DMS153 treated with DMSO at 0.1 percent for 48 hours (cell line): ENCODE results near the gene LMTK3.

Experiments used
- DNase-seq: peaks from one replicate; lab custom pipeline; 2025; ENCODE audit not compliant: unreplicated experiment; lab: John Stamatoyannopoulos, UW

Gene LMTK3

GRCh38 chr19:48450441-48450840 lies 61.2 kb downstream of the LMTK3 start:
- no peak for DNase-seq

DNA sequence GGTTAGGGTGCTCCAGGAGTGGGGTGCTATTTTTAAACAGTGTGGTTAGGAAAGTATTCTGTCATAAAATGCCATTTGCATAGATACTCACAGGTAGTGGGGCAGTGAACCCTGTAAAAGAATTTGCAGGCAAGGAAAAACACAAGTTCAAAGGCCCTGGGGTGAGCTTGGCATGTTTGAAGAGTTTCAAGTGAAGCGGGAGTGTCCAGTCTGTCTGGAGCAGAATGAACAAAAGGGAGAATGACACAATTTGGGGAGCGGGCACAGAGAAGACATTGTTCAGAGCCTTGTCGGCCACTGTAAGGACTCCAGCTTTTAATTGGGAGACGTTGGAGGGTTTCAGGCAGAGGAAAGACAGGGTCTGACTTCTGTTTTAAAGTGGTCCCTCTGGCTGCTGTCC lies 63.1 kb downstream of the LMTK3 start:
- DNase-seq, result no peak

DNA sequence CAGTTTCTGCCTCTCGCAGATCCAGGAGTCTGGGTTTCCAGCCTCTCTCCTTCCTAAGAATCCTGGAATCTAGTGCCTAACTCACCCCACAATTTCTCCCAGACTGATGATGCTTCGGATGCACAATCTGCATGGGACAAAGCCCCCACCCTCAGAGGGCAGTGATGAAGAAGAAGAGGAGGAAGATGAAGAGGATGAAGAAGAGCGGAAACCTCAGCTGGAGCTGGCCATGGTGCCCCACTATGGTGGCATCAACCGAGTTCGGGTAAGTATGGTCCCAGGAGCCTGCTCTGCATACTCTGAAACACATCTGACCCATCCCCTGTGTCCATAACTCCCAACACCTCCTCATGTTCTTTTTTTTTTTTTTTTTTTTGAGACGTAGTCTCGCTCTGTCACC lies 65.1 kb downstream of the LMTK3 start:
- DNase-seq, result no peak

GRCh38 chr19:48445606-48446481 lies 65.8 kb downstream of the LMTK3 start, which contains the start of gene GRWD1:
Gene GRWD1 (plus strand): TSS chr19:48445983. CDS start chr19:48446006, 23 bp downstream.
- DNase-seq, result peak; percentile 95

DNA sequence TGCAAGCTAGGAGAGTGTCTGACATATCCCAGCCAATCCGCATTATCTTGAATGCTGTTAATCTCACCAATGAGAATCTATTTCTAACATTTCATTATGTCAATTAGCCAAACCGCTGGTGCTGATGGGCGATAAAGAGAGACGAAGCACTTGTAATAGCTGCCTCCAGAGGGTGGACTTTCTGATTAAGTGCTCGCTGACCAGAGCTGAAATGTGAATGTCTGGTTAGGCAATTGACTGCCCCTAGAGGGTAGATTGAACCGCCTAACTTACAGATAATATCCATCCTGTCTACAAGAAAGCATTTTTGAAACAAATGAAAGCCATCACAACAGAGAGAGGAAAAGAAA lies 66.4 kb downstream of the LMTK3 start:
- peak; percentile 85 for DNase-seq

DNA sequence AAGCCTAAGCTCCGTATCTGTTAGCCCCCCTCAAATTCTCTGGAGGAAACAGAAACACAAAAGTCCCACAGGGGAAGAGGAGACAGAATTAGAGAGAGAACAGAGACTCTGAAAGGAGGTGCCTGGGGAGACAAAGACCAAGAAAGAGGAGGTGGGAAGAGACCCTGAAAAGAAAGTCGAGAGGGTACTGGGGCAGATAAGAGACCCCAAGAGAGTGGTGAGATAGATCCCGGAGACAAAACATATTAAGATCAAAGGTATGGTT lies 66.8 kb downstream of the LMTK3 start:
- DNase-seq, result peak; percentile 52

DNA sequence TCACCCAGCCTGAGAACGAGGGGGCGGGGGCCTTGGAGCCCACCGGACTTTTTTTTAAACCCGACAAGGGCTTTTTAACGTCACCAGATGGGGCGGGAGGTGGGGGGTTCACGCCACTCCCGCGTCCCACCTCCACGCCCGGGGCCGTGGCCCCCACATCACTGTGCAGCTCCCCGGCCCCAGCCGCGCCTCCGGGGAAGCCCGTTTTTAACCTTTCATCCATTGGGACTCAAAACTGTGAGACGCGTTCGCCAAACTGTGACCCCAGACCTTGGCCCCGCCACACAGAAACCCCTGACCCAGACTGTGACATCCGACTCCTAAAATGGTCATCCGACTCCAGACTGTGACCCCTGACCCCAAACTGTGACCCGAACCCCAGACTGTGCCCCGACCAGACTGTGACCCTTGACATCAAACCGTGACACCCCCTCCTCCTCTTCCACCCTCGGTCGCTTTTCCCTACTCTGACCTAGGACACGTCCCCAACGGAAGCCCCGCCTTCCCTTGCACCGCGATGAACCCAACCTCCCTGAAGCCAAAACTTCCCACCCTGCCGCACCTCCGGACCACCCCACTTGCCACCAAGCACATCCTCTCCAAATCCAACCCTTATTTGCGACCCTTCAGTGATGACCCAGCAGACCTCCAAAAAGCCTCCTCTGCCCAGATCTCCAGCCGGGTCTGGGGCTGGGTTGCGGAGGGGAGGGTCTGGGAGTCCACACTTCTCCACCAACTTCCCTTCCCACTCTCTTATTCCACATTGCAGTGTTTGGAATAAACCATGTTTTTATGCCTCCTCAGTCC lies 67.3 kb downstream of the LMTK3 start:
- DNase-seq, result peak; percentile 3

GRCh38 chr19:48443731-48444128 lies 67.9 kb downstream of the LMTK3 start:
- no peak for DNase-seq

DNA sequence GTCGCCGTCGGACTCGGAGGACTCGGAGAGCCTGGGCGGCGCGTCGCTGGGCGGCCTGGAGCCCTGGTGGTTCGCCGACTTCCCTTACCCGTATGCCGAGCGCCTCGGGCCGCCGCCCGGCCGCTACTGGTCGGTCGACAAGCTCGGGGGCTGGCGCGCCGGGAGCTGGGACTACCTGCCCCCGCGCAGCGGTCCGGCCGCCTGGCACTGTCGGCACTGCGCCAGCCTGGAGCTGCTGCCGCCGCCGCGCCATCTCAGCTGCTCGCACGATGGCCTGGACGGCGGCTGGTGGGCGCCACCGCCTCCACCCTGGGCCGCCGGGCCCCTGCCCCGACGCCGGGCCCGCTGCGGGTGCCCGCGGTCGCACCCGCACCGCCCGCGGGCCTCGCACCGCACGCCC lies 68.4 kb downstream of the LMTK3 start:
- no peak for DNase-seq

GRCh38 chr19:48442116-48443035 lies 69.3 kb downstream of the LMTK3 start:
- DNase-seq, result no peak

DNA sequence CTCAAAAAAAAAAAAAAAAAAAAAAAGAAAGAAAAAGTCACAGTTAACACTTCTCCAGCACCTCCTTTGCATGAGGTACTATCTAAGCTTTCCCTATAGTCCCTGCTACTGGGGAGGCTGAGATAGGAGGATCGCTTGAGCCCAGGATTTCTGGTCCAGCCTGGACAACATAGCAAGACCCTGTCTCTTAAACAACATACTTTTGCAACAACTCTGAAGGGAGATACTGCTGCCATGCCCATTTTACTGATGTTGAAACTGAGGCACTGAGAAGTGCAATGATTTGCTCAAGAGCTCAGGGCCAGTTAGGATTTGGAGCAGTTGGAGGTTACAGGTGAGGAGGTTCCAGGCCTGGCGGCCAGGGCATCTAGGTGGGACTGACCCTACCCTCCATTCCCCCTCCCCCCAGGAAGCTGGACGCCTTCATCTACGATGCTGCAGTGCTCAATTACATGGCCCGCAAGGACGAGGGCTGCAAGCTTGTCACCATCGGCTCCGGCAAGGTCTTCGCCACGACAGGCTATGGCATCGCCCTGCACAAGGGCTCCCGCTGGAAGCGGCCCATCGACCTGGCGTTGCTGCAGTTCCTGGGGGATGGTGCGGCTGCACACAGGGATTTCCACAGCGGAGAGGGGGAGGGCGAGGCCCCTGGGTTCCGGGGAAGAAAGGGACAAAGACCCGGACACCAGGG lies 70.1 kb downstream of the LMTK3 start:
- no peak for DNase-seq

DNA sequence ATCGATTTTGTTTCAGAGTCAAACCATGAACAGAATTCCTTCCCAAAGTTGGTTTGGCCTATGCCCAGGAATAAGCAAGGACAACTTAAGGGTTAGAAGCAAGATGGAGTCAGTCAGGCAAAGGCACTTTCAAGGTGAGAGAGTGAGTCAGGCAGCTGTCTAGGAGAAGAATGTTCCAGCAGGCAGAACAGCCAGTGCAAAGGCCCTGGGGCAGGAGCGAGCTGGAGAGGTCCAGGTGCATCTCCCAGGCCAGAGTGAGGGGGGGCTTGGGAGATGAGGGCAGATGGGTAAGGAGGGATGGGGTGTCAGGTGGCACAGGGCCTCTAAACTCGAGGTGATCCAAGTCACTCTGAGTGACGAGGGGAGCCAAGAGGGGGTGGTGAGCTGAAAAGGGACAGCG lies 75.0 kb downstream of the LMTK3 start:
- no peak for DNase-seq
